Muscle of leg (tissue), 11 donors: ENCODE data around the gene BCAP31. TPM values are rescaled to one million over a fixed set of nuclear protein-coding genes. Genes with fewer than 3 reads are reported as not detected.
"Not testable (repeated sequence)": the region's sequence is repeated elsewhere in the genome, so short reads cannot be mapped to it uniquely, and the experiment has no call there.

ENCODE experiments used
- DNase-seq: peaks from one replicate; pipeline ENCODE4 v3.0.0; 2013
- H3K27ac ChIP-seq: one replicate; pipeline ENCODE4 v1.5.1; 2013; ENCODE audit warnings: mild to moderate bottlenecking, low read length, control low read depth
- H3K27me3 ChIP-seq: one replicate; pipeline ENCODE4 v1.6.1; 2013; ENCODE audit warnings: low read length; ENCODE audit not compliant: control insufficient read depth, insufficient read depth
- H3K36me3 ChIP-seq: one replicate; pipeline ENCODE4 v1.6.1; 2013; ENCODE audit warnings: low read length; ENCODE audit not compliant: control insufficient read depth, insufficient read depth
- H3K4me1 ChIP-seq: one replicate; pipeline ENCODE4 v1.6.1; 2013; ENCODE audit warnings: low read length; ENCODE audit not compliant: control insufficient read depth, insufficient read depth
- H3K4me3 ChIP-seq: one replicate; pipeline ENCODE4 v1.5.1; 2013; ENCODE audit warnings: low read length, control low read depth
- H3K9me3 ChIP-seq: replicated peaks from 2 replicates; pipeline ENCODE4 v1.6.1; 2013; ENCODE audit warnings: low read depth, low read length; ENCODE audit not compliant: control insufficient read depth
- WGBS: methylation state at CpG from one replicate; pipeline ENCODE4 v1.1.5; 2013; ENCODE audit warnings: missing lambda C conversion rate; ENCODE audit not compliant: insufficient coverage; 5-methylcytosine and 5-hydroxymethylcytosine counted together
- polyA plus RNA-seq, 8 donors: library from polyadenylated mRNA; unstranded; fragments of 120-200 nt; gene quantifications; one replicate each; pipeline versions ENCODE4 v1.2.1 to v1.2.3, GENCODE V29; 2013; ENCODE audit warnings: inconsistent platforms in 1 of 8, low replicate concordance in 1 of 8; ENCODE audit not compliant: insufficient read length in 8 of 8, insufficient read depth in 1 of 8
- total RNA-seq: library from RNA; stranded (reverse); fragments of 120-200 nt; gene quantifications from one replicate; pipeline ENCODE4 v1.2.4, GENCODE V29; 2013

The BCAP31 gene
- total and polyA plus RNA-seq, 9 donors: 51.8 to 90.1 (median 76.8) TPM

DNA sequence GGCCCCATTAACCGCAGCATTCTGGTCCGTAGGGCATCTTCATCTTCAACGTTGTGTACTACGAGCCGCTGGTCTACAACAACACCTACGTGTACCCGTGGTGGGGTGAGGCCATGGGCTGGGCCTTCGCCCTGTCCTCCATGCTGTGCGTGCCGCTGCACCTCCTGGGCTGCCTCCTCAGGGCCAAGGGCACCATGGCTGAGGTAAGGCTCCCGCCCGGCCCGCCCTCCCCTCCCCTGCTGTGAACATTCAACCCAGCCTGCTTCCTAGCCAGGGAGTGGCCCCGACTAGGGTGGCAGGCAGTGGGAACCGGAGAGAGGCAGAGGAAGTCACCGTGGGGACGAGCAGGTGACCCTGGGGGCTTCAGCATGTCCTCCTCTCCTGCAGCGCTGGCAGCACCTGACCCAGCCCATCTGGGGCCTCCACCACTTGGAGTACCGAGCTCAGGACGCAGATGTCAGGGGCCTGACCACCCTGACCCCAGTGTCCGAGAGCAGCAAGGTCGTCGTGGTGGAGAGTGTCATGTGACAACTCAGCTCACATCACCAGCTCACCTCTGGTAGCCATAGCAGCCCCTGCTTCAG is 29.4 kb downstream of the BCAP31 start:
- H3K27me3 ChIP-seq: no peaks in the 10 kb centered on the region
- DNase-seq: no peak
- no peak overlapping the region for H3K27ac ChIP-seq
- H3K4me3 ChIP-seq: no peak overlapping the region
- H3K36me3 ChIP-seq: peaks cover 14% of the 10 kb centered on the region
- WGBS: 90% methylated on average over 20 of the region's 23 CpGs
- H3K4me1 ChIP-seq: peaks cover 11% of the 10 kb centered on the region
- H3K9me3 ChIP-seq: no peaks in the 10 kb centered on the region

DNA sequence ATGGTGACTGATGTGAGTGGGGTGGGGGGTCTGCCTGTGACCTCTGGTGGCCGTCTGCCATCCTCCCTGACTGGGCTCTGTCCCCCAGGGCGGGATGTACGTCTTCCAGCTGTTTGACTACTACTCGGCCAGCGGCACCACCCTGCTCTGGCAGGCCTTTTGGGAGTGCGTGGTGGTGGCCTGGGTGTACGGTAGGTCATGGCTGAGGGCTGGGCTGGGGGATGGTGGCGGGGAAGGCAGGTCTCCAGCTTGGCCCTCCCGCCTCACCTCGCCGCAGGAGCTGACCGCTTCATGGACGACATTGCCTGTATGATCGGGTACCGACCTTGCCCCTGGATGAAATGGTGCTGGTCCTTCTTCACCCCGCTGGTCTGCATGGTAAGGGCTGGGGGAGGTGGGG is 29.9 kb downstream of the BCAP31 start:
- WGBS: 83% methylated on average over 6 of the region's 16 CpGs

DNA sequence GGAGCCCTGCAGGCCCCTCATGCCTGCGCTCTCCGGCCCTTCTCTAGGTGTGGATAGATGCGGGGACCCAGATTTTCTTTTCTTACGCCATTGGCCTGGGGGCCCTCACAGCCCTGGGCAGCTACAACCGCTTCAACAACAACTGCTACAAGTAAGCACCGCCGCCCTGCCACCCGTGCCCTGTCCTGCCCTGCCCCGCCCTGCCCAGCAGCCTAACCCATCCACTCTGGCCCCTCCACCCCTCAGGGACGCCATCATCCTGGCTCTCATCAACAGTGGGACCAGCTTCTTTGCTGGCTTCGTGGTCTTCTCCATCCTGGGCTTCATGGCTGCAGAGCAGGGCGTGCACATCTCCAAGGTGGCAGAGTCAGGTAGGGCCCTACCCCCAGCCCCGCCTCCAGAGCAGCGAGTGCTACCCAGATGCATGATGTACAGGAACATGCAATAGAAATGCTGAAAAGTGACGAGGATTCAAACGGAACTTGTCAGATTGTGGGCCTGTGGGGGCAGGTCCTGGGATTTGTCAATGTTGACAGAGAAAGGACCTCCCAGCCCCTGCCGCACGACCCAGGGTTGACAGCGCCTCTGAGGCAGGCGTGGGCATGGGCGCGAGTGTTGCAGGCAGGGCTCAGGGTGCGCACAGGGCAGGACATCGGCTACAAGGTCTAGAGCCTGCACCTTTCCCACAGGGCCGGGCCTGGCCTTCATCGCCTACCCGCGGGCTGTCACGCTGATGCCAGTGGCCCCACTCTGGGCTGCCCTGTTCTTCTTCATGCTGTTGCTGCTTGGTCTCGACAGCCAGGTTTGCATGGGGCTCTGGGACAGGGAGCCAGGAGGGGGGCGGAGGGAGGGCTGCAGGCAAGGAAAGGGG is 30.7 kb downstream of the BCAP31 start:
- no peaks in the 10 kb centered on the region for H3K9me3 ChIP-seq
- peaks cover 14% of the 10 kb centered on the region for H3K36me3 ChIP-seq
- no peak for DNase-seq
- no peak overlapping the region for H3K4me3 ChIP-seq
- H3K27me3 ChIP-seq: no peaks in the 10 kb centered on the region
- peaks cover 11% of the 10 kb centered on the region for H3K4me1 ChIP-seq
- 77% methylated on average over 24 of the region's 31 CpGs for WGBS
- H3K27ac ChIP-seq: no peak overlapping the region

More for the DNA sequence above, 29.9 kb downstream of the BCAP31 start:
- H3K4me3 ChIP-seq, H3K27ac ChIP-seq, H3K9me3 ChIP-seq, DNase-seq, H3K27me3 ChIP-seq: not testable (repeated sequence)
- Histone ChIP-seq H3K4me1 (peaks cover 11% of the 10 kb centered on the region), H3K36me3 (peaks cover 14% of the 10 kb centered on the region)

DNA sequence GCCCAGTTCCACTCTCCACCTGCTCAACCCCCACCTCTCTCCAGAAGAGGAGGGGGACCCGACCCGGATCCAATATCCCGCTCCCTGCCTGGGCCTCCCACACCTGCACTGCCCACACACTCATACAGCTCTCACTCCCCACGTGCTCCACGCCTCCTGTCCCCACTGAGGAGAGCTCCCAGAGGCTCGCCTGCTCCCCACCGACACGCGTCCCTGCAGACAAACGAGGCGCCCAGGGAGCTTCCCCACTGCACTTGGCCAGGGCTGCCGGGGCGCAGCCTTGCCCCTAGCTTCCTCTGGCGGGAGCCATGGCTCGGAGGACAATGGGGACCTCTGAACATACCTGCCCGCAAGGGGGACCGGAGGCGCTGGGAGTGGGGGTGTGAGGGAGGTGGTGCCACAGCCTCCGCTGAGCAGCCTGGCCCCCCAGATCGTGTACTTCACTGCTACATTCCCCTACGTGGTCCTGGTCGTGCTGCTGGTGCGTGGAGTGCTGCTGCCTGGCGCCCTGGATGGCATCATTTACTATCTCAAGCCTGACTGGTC is 31.5 kb downstream of the BCAP31 start:
- DNase-seq: peak; percentile 23

DNA sequence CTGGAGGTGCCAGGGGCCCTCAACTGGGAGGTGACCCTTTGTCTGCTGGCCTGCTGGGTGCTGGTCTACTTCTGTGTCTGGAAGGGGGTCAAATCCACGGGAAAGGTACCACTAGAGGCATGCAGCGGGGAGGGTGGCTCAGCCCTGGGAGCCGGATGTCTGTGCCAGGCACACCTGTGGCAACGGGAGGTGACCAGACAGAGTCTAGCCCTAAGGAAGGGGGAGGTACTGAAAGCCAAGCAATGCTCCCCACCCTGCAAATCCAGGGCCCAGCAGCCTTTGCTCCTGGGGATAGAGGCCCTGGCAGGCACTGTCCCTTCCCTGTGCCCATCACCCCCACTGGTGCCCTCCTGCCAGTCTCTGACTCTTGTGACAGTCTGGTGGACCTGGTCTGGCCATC is 32.2 kb downstream of the BCAP31 start:
- Histone ChIP-seq H3K27ac (no peak overlapping the region), H3K9me3 (no peaks in the 10 kb centered on the region), H3K36me3 (peaks cover 11% of the 10 kb centered on the region), H3K27me3 (no peaks in the 10 kb centered on the region), H3K4me1 (peaks cover 14% of the 10 kb centered on the region), H3K4me3 (no peak overlapping the region)
- DNase-seq: no peak
- no CpG with 5 or more reads among the region's 4 CpGs for WGBS

More for the DNA sequence above, 31.5 kb downstream of the BCAP31 start:
- Histone ChIP-seq H3K36me3 (peaks cover 14% of the 10 kb centered on the region), H3K4me1 (peaks cover 11% of the 10 kb centered on the region), H3K27ac (no peak overlapping the region), H3K27me3 (no peaks in the 10 kb centered on the region), H3K9me3 (no peaks in the 10 kb centered on the region), H3K4me3 (no peak overlapping the region)
- WGBS: 67% methylated on average over 18 of the region's 24 CpGs

DNA sequence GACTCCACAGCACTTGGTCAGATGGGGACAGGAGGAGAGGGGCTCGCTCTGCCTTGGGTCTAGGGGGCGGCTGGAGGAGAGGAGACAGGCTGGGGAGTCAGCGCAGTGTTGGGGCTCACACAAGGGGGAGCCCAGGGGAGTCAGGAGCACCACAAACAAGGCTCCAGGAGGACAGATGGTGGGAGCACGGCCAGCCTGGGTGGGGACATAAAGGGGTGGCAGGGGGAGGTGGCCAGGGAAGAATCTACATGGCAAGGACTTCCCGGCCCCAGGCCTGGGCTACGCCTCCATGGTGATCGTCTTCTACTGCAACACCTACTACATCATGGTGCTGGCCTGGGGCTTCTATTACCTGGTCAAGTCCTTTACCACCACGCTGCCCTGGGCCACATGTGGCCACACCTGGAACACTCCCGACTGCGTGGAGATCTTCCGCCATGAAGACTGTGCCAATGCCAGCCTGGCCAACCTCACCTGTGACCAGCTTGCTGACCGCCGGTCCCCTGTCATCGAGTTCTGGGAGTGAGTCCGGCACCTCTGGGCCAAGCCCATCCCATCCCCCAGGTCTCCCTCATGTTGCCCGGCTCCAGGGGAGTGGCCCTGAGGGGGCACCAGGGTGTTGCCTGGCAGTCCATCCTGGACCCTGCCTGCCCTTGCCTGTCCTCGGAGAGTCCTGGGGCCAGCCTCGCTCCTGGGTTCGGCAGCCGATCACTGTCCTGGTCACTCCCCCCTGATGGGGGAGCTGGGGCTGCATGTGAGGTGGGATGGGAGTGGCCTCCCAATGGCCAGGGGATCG is 33.0 kb downstream of the BCAP31 start:
- not testable (repeated sequence) for H3K36me3 ChIP-seq, H3K27ac ChIP-seq, DNase-seq, H3K4me3 ChIP-seq, H3K9me3 ChIP-seq, H3K27me3 ChIP-seq
- 95% methylated on average over 12 of the region's 21 CpGs for WGBS
- H3K4me1 ChIP-seq: peaks cover 14% of the 10 kb centered on the region

DNA sequence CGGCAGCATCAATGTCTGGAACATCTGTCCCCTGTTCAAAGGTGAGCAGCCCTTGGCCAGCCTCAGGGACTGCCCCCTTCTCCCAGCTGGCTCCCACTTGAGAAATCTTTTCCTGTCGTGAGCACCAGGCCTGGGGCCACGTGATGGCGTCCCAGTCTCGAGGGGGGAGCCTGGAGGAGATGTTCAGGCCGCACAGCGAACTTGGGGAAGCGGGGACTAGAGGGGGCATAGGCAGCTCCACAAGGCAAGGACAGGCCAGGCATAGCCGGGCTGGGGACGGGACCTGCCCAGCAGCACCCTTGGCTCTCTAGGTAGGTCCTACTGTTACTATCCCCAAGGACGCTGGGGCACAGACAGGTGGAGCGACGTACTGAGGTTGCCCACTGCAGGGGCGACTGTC is 33.7 kb downstream of the BCAP31 start:
- Histone ChIP-seq H3K4me3 (no peak overlapping the region), H3K4me1 (peaks cover 14% of the 10 kb centered on the region), H3K9me3 (no peaks in the 10 kb centered on the region), H3K27ac (no peak overlapping the region), H3K36me3 (peaks cover 4% of the 10 kb centered on the region), H3K27me3 (peaks cover 5% of the 10 kb centered on the region)
- WGBS: 78% methylated on average over 8 of the region's 14 CpGs
- DNase-seq: no peak

DNA sequence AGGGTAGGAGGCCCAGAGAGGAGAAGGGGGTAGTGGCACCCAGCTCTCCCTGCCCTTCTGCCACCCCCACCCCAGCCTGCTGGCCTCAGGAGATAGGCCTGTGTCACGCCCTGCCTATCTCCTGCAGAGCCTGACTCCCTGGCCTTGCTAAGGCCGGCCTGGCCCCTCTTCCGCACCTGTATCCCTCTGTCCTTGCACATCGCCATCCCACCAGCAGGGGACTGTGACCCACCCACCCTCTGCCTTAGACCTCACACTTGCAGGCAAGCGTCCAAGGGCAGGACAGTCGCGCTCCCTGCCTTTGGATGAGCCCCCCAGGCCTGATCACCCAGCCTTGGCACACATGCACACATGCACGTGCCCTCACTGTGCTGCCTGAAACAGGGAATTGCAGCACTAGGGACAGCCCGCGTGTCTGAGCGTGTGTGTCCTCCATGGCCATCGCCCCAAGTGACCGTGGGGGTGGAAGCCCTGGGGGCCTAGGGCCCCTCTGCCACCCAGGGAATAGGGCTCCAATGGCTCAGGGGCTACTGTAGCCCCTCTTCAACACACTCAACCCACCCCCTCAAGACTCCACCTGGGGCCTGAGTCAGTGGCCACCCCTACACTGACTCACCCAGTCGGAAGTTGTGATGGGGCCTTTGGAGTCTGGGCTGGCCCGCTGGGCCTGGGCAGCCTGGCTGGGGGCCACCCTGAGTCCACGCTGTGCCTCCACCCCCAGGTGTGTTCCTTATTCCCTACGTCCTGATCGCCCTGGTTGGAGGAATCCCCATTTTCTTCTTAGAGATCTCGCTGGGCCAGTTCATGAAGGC is 34.3 kb downstream of the BCAP31 start:
- H3K27me3 ChIP-seq: peaks cover 5% of the 10 kb centered on the region
- DNase-seq: no peak
- no peak overlapping the region for H3K27ac ChIP-seq
- peaks cover 14% of the 10 kb centered on the region for H3K4me1 ChIP-seq
- H3K36me3 ChIP-seq: peaks cover 2% of the 10 kb centered on the region
- no peaks in the 10 kb centered on the region for H3K9me3 ChIP-seq
- WGBS: 85% methylated on average over 18 of the region's 19 CpGs
- peak overlapping the region; percentile 17 for H3K4me3 ChIP-seq

DNA sequence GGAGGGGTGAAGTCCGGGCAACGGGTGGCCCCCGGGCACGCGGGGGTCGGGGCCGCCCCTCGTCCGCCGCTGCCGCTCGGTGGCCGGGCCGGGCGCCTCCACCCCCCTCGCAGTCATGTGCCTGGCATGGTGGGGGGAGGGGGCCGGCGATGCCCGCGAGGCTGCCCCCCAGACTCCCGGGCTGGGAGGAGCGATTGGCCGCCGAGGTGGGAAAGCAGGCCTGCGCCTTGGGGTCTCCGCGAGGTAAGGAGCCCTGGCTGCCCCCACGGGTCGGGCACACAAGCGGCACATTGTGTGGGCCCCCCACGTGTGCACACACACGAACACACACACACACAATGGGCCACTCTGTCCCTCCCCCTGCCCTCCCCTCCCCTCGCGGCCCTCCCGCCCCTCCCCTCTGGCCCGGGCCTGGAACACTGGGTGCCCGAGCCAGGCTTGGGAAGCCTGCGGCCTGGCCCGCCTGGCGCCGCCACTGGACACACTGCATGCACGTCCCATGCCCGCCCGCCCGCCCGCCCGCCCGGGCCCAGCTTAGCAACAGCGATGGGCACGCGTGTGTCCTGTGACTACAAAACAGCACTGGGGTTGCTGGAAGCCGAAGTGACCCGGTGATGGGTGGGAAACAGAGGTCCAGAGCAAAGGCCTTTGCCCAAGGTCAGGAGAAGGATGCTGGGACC is 35.1 kb downstream of the BCAP31 start:
- peak overlapping the region; percentile 17 for H3K4me3 ChIP-seq
- peaks cover 14% of the 10 kb centered on the region for H3K4me1 ChIP-seq
- peak; percentile 35 for DNase-seq
- H3K36me3 ChIP-seq: no peaks in the 10 kb centered on the region
- H3K27me3 ChIP-seq: peaks cover 5% of the 10 kb centered on the region
- WGBS: 52% methylated on average over 32 of the region's 53 CpGs
- no peak overlapping the region for H3K27ac ChIP-seq
- H3K9me3 ChIP-seq: no peaks in the 10 kb centered on the region
